ENCODE data around the gene SLC13A3.

The SLC13A3 gene

GRCh38 chr20:46605978-46606816 lies 45.1 kb downstream of the SLC13A3 start:
- DNase-seq (ENCODE audit: low read depth in 2 of 2), result no peak

GRCh38 chr20:46605181-46605580 lies 46.1 kb downstream of the SLC13A3 start:
- no peak for DNase-seq (ENCODE audit: low read depth in 2 of 2)

GRCh38 chr20:46604551-46605133 lies 46.6 kb downstream of the SLC13A3 start:
- DNase-seq (ENCODE audit: low read depth in 2 of 2), result no peak

GRCh38 chr20:46602429-46602828 lies 48.8 kb downstream of the SLC13A3 start:
- no peak for DNase-seq (ENCODE audit: low read depth in 2 of 2)

- no peak for DNase-seq (ENCODE audit: low read depth in 2 of 2)
These were observed 49.6 kb downstream of the SLC13A3 start for GRCh38 chr20:46601603-46602122.

- DNase-seq (ENCODE audit: low read depth in 2 of 2), result no peak
These were observed 50.9 kb downstream of the SLC13A3 start for GRCh38 chr20:46600286-46600752.

GRCh38 chr20:46599227-46599987 lies 51.9 kb downstream of the SLC13A3 start:
- no peak for DNase-seq (ENCODE audit: low read depth in 2 of 2)

- no peak for DNase-seq (ENCODE audit: low read depth in 2 of 2)
These were observed 55.3 kb downstream of the SLC13A3 start for GRCh38 chr20:46595933-46596332.

GRCh38 chr20:46594725-46595124 lies 56.5 kb downstream of the SLC13A3 start:
- no peak for DNase-seq (ENCODE audit: low read depth in 2 of 2)

GRCh38 chr20:46592580-46593362 lies 58.5 kb downstream of the SLC13A3 start:
- DNase-seq (ENCODE audit: low read depth in 2 of 2), result no peak

GRCh38 chr20:46590443-46590842 lies 60.8 kb downstream of the SLC13A3 start:
- DNase-seq (ENCODE audit: low read depth in 2 of 2), result no peak

GRCh38 chr20:46588532-46589511 lies 62.4 kb downstream of the SLC13A3 start:
- DNase-seq (ENCODE audit: low read depth in 2 of 2), result no peak

GRCh38 chr20:46587986-46588385 lies 63.3 kb downstream of the SLC13A3 start:
- no peak for DNase-seq (ENCODE audit: low read depth in 2 of 2)

GRCh38 chr20:46586724-46587123 lies 64.5 kb downstream of the SLC13A3 start:
- no peak for DNase-seq (ENCODE audit: low read depth in 2 of 2)

GRCh38 chr20:46584508-46584907 lies 66.8 kb downstream of the SLC13A3 start:
- DNase-seq (ENCODE audit: low read depth in 2 of 2), result no peak

GRCh38 chr20:46583411-46584214 lies 67.6 kb downstream of the SLC13A3 start:
- no peak for DNase-seq (ENCODE audit: low read depth in 2 of 2)

- DNase-seq (ENCODE audit: low read depth in 2 of 2), result no peak
These were observed 68.6 kb downstream of the SLC13A3 start for GRCh38 chr20:46582648-46583047.

GRCh38 chr20:46581391-46581790 lies 69.9 kb downstream of the SLC13A3 start:
- DNase-seq (ENCODE audit: low read depth in 2 of 2), result no peak

GRCh38 chr20:46580613-46581205 lies 70.5 kb downstream of the SLC13A3 start:
- no peak for DNase-seq (ENCODE audit: low read depth in 2 of 2)

Measured in stimulated activated CD8-positive, alpha-beta memory T cell treated with anti-CD3 and anti-CD28 coated beads, Interleukin-2, amount 100 ng/mL, for 1 hour (primary cell).